HK-2 (cell line): ENCODE results near the gene ZFHX3.
A peak's percentile ranks its signal among the peaks of the same experiment; 100 is the strongest.

ENCODE experiments used
- DNase-seq: peaks from one replicate; pipeline ENCODE4 v3.0.0-alpha.2; 2018; ENCODE audit not compliant: unreplicated experiment

ZFHX3 gene

DNA sequence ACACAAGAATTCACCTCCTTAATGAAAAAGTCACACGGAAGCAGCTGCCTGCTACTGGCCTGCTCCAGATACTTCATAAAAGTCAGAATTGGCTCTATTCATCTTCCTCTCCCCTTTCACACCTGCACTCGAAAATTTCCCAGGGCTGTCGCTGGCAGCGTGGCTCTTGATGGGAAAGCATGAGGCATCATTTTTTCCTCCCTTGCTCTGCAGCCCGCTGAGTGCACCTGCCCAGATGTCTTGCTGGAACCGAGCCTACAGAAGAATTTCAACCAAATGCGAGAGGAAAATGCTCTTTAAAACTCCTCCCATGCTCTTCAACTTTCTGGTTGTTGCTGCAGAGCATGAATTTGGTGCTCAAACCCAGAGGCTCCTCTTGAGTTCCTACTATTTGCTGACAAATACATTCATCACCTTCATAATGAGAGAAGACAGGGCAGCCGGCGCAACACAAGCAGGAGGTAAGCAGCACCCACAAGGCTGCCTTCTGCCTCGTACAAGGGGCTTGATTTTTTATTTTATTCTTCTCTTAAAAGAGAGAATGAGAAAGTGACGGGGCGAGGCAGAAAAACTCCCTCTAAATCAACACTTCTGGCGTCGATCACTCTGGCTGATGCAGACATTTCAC, 146.8 kb downstream of the ZFHX3 start:
- DNase-seq, result no peak

DNA sequence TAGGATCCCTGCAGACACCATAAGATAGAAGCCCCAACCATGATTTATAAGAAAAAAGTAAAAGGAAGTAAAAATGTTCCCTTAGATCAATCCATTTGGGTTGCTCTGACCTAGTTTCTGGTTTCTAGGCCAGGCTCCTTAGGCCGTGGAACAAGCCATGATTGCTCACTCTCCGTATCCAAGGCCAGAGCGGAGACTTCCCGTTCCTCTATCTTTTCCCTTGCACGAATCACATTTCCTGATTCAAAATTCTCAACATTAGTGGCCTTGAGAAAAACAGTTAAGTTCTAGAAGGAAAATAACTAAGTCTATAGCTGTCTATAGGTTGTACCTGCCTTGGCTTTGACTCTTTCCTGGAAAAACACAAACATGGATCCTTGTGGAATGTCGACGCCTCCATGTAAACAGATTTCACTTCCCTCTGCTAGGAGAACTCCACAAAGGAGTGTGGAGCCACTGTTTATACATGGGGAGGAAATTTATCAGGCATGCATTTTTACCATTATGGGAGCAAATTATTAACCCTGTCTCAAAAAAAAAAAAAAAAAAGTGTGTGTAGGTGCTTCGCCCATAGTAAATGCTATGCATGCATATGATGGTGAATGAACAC, 149.6 kb downstream of the ZFHX3 start:
- DNase-seq, result no peak

DNA sequence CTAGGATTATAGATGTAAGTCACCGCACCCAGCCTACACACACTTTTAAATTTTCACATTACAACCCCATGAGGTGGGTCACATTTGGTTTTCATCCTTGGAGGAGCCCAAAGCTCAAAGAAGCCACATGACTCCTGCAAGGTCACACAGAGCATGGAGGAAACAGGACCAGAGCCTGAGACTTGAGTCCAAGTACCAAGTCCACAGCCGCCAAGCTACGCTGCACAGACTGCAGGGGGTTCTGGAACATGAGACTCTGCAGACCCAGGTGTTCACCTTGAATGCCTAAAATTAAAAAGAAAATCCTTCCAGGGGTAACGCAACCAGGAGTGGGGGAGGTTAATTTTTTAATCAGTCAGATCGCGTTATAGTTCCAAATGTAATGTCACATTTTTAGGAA, 150.2 kb downstream of the ZFHX3 start:
- DNase-seq, result no peak

DNA sequence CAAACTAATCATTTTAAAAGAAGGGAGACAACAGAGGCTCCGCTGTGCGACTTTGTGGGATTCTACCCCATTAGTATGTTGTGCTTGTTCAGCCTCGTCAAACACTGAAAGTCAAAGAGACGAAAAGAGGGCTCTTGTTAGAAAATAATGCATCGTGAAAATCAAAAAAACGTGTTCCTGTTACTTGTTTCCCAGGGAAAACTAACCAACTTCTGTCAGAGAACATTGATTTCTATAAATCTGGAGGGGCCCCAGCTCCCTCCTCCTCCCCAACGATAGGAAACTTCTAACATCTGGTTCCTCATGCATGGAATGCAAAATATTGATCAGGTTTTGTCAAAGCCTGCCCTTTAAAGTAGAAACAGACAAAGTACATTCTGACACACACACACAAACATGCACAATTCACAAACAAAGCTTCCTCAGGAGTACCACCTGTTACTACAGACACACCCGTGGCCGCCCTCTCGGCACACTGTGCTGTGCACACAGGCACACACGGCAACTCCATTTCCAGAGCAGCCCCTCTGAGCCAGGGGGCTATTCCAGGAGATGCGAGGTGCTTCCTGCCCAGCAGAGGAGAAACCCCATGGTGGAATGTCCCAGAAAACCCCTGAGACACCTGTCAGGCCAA, 151.3 kb downstream of the ZFHX3 start:
- no peak for DNase-seq

DNA sequence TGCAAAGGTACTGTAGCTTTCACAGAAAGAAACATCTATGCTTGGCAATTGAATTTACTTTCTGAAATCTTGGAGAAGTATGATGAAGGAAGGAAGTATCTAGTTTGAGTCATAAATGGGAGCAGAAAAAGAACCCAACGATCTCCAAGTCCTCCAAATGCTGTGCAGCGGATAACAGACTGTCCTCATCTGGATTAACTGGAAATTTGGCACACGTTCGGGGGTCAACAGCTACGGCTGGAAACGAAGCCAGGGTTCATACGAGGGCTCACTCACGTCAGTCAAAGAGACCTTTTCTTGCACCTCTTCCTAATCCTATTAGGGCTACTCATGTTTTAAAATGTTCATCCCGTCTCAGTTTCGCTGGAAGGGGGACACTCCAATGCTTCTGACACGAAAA, 152.0 kb downstream of the ZFHX3 start:
- DNase-seq, result no peak

DNA sequence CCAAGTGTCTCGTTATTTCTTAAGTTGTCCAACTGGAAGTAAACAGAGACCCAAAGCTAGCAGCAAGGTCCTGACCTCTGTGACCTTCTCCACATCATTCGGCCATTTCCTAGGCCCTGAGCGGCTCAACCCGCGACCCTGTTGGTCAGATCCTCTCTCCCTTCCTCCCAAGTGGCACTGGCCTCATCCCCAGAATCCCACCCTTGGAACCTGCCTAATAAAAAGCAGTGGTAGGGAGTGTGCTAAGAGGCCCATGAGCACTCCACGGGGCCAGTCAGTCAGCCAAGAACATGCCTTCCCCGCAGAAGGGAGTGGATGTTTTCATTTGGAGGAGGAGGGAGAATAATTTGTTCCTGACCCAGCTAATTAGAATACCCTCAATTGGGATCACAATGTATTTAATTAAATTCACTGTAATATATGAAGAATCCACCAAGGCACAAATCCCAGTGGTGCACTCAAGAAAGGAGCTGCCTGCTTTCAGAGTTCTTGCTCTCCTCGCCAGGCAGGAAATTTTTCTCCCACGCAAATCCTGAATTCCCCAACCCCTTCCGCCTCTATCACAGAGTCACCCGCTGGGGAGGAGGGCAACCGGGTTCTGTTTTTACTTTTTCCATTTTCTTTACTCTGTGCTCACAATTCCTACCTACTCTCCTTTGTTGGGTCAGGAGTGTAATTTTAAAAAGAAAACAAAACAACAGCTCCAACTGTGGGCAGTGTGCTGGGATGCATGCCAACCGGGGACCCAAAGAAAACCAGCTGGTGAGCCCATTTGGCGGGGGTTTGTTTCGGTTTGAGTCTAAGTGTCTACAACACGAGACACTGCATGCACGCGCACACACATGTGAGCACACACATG, 153.4 kb downstream of the ZFHX3 start:
- DNase-seq, result no peak

DNA sequence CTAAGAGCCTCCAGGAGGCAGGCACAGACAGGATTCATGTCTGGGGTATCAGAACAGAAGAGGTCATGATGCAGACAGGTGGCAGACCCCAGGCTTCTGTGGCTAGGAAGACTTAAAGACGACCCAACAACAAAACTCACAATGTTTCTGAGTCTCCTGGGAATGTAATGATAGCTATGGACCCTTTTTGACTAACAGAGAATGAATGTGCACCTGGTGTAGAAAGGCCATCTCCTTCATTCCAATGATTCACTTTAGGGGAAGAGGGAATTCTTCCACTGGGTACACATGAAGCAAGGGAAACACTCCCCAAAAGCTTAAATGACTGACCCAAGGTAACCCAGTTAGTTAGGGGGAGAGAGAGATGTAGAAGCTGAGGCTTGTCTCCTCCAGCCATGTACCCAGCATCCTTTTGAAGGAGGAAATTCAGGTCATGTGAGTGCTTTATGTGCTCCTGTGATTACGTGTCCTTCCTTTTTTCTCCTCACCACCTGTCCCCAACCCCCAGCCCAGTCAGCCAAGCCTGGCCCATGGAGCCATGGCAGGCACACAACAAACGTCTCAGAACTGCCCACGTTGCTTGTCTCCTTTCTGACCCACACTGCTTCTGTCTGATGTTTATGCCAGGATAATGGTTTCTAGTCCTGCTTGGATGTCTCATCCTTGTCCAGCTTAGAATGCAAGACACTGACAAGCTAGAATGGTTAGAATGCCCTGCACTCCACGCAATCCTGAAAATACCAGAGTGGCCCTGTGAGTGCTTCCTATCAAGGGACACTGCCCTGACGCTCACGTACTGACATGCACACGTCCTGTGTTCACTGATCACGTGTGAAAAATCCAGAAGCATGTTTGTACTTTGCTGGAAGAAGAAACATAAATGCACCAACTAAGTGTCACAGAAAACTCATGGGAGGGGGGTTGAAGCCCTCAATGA, 156.4 kb downstream of the ZFHX3 start:
- no peak for DNase-seq

DNA sequence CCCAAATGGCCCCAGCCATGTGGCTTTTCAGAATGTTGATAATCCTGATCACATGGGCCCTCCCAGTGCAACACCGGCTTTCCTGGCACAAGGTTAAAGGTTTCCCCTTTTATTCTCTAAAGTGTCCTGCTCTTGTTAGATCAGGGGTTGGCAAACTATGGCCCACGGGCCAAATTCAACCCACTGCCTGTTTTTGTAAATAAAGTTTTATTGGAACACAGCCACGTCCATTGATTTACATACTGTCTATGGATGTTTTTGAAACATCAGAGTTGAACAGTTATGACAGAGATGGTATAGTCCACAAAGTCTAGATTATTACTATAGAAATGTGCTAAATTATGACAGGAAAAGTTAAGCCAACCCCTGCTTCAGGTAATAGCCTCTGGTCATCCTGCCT, 157.3 kb downstream of the ZFHX3 start:
- DNase-seq, result no peak

DNA sequence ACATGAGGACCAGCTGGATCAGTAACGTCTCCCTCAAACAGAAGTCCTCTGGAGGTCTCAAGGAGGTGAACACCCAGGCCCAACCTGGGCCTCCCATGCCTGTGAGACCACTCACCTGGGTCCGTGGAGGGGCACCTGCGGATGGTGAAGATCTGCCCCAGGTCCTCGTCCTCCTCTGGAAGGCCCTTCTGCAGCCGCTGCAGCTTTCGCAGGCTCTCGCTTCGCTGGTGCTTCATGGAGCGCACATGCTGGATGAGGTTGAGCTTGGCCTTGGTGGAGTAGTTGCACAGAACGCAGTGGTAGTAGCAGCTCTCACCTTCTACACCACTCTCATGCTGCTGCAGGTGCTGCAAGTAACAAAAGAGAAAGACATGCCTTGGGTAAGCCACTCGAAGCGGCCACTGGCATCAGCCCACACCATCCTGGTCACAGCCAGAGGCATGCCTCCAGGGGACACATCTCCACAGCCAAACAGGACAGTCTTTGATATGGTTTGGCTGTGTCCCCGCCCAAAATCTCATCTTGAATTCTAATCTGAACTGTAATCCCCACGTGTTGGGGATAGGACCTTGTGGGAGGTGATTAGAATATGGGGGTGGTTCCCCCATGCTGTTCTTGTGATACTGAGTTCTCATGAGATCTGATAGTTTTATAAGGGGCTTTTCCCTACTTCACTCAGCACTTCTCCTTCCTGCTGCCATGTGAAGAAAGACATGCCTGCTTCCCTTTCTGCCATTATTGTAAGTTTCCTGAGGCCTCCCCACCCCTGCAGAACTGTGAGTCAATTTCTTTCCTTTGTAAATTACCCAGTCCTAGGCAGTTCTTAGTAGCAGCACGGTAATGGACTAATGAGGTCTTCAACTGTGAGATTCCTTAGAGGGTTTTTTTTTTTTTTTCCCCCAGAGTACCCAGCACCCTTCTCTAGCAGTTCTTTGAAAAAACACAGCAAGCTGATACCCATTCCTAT, 158.0 kb downstream of the ZFHX3 start:
- no peak for DNase-seq

DNA sequence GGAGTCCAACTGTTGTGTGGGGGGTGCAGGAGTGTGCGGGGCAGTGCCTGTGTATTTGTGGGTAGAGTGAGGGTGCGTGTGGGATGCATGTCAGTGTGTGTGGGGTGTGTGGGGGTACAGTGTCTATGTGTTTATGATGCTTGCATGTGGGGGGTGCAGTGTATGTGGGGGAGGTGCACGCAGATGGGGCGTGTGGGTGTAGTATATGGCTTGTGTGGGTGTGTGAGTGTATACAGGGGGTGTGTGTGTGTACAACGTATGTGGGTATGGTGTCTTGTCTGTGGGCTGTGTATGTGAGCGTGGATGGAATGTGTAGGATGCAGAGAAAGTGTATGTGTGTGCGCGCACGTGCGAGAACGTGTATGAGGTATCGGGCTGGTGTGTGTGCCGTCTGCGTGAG, 160.4 kb downstream of the ZFHX3 start:
- no peak for DNase-seq

DNA sequence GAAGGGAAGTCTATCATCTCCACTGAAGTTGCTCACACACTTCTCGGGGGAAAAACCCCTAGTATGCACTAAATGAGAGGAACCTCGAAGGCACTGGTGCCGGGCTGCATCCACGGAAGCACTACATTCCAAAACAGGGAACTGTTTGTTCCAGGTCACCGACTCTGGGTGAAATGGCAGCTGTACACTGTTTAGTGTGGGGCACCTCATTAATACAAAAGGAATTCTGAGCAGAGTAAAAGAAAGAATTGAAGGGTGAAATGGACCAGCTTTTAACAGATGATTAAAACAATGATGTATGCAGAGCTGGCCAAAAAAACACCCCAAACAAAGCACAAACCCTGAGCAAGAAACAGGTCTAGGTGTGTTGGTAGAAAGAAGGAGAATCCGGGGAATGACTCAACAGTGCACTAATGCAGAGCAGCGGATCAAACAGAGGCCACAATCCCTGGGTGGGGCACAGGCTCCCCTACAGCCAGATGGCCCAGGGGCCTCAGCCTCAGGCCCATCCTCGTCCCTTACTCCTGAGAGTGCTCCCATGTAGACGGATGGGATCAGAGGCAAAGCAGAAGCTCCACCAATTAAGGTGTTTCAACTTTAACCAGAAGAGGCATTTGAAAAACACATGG, 161.5 kb downstream of the ZFHX3 start:
- no peak for DNase-seq

DNA sequence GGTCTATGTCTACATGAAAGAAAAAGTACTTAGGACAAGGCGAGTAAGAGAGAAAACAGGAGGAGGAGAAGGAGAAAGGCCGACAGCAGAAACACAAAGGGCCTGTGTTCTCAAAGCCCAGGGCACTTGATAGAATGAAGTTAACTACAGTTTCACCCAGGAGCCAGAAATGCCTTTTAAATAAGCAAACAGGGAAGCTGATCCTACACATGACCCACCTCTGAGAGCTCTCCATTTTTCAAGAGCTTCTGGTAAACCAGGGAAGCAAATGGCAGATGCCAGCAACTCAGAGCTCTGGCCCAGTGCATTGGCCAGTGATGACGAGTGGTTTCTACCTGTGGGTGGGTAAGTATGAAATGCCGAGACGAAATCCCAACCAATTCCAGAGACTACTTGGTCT, 163.4 kb downstream of the ZFHX3 start:
- DNase-seq, result no peak

DNA sequence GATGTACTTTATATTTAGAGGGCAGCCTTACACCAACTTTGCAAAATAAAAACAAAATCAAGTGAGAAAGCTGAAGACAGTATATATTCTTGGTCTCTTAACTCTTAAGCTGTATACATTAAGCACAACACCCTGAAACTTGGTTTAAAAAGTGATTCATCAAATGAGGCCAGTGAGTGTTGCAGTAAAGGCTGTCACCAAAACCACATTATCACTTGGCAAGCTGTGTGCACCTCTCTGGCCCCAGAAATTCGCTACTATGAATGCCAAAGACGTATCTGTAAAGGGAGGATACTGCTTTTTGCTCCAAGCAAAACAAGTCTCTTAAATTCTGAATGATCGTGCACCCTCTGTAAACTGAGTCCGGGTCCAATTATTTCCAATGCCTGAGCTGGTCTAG, 163.9 kb downstream of the ZFHX3 start:
- DNase-seq, result no peak

DNA sequence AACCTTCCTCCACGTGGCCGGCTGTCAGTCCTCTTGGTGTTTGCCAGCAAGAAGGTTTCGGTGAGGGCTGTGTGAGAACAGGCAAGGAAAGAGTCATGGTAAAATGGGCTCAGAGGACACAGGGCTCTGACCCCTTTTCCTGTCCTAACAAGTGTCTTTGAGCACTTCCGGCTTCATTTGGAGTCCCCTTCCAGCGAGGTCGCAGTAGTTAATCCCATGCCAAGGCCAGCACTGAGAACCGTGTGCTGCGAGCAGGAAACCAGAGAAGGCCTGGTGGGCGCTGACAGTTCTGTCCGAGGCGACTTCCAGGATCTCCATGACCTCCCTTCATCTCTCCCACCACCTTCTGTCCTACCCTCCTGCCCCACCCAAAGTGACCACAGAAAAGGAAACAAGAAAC, 168.1 kb downstream of the ZFHX3 start:
- DNase-seq, result no peak

DNA sequence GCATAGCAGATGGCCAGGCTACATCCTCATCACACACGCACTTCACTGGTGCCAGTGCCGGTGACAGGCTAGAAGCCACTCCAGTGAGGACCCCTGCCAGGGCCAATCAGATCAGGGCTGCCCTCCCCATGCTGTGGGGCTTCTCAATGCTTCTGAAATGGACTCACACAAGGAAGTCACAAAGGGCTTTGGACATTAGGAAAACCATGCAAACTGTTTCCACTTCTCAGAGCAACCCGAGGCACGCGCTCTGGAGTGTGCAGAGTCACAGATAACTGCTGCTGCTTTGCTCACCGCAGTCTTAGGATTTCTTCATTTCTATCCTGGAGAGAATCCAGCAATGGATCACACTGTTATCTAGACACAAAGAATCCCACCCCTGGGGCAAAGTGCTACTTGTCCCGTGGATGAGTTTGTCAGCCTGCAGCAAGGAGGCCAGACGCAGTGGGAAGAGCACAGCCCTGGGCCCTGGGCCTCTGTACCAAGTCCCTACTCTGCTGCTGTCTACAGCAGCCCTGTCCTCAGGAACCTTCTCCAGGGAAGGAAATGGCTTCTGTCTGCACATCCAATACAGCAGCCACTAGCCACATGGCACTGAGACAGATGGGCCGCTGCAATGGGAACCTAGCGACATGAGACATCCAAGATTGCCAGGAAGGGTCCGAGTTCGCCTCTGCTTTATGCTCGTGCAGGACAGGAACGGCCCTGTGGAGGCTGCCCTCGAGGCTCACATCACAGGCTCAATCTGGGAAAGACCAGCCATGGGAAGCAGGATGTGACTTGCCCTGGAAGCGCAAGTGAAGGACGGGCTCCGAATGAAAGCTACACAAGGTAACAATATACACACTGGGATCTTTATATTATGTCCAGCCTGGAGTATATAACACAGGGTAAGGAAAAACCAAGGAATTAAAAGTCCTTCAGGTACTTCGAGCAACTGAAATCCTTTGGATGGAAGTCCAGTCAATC, 169.3 kb downstream of the ZFHX3 start:
- DNase-seq, result no peak

DNA sequence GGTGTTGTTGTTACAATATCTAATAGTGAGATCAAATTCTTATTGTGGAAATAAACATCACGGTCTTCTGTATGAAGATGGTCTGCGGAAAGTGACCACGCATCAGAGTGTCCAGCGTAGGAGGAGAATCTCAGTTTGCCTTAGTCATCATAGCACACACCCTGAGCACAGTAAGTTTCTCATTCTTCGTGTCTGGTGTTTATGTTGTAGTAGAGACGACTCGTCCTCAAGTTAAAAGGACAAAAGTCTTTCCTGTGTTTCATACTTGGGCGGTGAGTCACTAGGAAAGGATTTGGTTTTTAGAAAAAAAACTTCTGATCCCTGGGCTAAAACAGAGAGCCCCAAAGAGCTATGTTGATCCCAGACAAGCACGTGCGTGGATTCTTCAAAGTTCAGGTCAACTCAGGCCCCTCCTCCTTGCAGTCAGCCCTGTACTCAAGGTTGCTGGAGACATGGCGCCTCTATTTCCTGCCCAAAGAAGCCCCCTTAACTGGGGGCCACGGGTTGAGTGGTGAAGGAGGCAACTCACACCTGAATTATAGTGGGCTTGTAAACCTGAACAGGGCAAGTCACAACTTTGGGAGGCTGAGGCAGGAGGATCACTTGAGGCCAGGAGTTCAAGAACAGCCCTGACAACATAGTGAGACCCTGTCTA, 170.4 kb downstream of the ZFHX3 start:
- peak; percentile 57 for DNase-seq

DNA sequence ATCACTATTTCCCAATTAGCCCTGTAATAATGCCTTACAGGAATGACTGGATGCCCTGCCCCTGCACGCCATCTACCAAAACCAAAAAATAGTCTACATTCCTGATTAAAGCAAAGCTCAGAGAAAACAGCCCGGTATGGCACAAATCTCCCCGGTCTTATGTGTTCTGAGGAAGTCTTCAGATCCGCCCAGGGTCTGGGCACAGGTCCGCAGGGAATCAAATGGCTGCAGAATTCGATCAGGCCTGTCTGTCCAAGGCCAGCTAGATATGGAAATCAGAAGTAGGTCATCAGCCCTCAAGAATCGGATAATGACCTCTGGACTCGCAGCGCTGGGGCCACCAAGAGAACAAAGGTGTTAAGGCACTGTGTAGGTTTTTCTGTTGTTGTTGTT, 171.0 kb downstream of the ZFHX3 start:
- no peak for DNase-seq

DNA sequence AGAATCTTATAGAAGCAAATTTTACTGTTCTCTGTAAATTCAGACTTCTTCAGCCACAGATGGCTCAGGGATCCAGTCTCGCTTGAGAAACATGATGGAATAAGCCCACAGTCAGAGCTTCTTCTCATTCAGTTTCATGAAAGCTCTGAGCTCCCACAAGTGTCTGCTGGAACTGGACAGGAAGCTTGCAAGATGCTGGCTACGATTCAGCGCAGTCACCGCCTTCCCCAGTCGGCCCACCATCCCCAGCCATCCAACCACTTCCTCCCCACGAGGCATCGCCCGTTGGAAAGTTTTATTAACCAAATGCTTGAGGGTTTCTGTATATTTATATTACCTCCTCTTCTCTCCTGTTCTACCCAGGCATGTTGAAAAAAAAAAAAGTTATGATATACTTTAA, 171.7 kb downstream of the ZFHX3 start:
- peak; percentile 33 for DNase-seq
